Occipital lobe (tissue), 2 donors: ENCODE measurements around the gene TYMP. TPM values are rescaled to one million over a fixed set of nuclear protein-coding genes. Genes with fewer than 3 reads are reported as not detected.

ENCODE experiments used
- DNase-seq: peaks from one replicate; lab custom pipeline; 2025; lab: John Stamatoyannopoulos, UW
- total RNA-seq: library from RNA; depleted of rRNA; stranded (reverse); fragments of >200 nt; gene quantifications from one replicate; pipeline ENCODE4 v1.2.3, GENCODE V29; 2014

TYMP gene
- total RNA-seq: 2.0 TPM

DNA sequence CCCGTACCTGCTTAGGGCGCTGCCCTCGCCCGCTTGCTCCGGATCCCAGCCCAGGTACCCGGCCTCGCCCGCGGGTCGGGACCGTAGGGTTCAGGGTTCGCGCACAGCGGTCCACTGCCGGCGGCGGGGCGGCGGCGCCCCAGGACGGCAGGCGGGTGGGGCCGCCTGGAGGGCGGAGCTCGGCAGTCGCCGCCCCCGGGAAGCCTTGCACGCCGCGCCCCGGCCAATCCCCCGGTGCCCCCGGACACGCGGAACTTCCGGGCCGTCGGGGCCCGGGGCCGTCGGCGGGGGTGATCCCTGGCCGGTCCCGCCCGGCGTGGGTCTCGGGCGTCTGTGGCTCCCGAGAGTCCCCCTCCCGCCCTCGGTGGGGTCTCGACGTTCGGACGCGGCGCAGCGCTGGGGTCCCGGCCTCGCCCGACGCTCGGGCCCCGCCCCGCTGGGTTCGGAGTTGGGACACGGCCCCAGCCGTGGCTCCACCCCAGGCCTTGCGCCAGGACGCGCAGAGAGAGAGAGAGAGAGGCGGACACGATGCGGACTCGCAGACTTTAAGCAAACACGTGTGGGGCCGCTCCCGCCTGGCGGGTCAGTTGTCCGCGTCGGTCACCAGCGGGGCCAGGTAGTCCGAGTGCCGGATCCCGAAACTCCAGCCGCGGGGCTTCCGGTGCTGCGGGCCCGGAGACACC lies at the start of gene TYMP:
Gene TYMP (minus strand): TSS at position 116 of the 683 bp plus-strand sequence. CDS start 303 bp downstream, outside the sequence.
- no peak for DNase-seq

DNA sequence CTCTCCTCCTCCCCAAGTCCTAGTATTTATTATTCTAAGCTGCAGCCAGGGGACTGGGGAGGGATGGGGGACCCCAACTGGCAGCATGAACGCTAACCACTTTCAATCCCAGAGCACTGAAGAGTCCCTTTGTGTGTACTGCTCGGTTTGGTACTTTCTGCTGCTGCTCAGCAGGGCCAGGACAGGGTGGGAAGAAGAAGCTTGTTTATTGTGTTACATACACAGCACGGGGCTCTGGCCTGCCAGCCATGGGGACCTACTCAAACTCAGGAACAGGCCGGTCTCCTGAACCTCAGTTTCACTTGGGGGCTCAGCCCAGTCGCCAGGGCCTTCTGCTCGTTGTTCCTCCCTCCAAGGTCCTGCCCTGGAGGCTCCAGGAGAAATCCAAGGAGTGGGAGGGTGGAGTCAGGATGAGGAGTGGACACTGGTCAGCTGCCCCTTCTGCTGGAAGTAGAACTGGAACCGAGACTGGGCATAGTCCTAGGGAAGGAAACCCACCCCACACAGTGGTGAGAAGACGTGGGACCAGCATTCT lies 49.0 kb upstream of the TYMP start:
- DNase-seq: no peak

DNA sequence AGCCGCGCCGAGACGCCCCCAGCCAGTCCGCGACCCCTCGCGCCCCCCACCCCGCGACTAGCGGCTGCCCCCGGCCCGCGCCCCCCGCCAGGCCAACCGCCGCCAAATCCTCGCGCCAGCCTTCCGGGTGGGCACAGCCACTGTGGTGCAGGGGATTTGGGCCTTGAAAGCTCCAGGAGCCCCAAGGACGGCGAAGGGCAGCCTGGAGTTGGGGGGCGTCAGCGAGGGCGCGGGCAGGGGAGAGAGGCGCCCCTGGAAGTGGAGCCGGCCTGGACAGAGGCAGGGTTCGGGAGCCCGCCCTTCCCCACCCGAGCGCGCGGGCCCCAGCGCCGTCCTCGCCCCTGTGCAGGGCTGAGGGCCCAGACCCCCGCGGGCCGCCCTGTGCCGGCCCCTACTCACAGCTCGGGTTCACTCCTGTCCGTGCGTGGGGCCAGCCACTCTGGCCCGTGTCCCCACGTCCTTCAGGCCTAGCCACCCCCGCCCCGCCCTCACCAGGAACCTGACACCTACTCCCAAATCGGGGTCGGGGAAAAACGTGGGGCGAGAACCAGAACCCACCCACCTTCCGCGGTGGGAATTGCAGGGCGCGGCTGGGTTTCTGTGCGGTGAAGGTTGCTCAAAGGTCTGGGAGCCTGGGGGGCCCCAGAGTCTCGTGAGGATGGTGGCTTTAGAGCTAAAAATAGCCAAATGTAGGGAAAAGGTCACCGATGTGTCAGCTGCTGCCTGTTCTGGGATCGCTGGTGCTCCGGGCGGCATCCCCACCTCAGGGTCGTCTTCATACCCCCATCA lies 48.4 kb upstream of the TYMP start, which contains the start of gene CPT1B:
Gene CPT1B (minus strand): TSS at position 441 of the 789 bp plus-strand sequence. CDS start 512 bp downstream, outside the sequence.
- no peak for DNase-seq

DNA sequence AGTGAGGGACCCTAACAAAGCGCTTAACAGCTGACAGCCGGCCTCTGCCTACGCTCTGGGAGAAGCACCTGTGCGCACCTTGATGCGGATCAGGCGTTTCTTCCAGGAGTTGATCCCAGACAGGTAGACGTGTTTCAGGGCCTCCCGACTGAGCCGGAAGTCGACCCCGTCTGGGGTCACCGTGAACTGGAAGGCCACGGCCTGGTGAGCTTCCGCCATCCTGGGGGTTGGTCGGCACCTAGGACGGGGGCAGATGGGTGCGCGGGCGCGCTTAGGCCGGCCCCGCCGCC lies 47.8 kb upstream of the TYMP start:
- no peak for DNase-seq

DNA sequence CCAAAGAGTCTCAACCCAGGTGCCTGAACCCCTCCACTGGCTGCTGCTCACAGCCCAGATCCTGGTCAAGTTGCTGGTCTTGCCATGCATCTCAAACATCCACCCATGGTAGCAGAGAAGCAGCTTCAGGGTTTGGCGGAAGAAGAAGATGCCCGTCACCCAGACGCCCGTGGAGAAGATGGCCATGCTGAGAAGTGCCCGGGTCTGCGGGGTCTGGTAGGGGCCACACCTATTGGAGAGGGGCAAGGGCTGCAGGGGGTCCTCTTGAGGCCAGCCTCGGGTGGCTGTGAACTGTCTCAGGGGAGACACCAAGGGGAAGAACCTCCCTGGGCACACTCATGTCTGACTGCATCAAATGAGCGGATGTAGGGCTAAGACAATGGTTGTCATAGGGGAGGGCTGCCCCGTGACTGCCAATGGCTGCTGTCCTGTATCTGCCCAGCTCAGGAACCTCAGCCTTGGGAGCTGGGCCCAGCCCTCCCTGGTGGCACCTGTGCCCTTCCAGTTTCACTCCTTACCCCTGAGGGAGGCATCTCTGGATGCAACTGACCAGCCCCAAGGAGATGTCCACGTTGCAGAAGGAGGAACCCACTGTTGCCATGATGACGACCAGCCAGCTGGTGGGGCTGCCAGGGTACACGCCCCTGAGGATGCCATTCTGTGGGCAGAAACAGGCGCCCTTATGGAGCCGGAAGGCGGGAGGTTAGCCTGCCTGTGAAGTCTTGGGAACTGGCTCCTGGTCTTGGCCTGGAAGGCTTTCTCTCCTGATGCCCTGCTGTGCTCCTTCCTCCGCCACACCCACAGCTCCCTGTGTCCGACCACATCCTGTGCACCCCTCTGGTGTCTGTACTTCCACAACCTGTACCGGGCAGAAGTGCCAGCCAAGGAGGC lies 47.2 kb upstream of the TYMP start:
- DNase-seq: no peak

DNA sequence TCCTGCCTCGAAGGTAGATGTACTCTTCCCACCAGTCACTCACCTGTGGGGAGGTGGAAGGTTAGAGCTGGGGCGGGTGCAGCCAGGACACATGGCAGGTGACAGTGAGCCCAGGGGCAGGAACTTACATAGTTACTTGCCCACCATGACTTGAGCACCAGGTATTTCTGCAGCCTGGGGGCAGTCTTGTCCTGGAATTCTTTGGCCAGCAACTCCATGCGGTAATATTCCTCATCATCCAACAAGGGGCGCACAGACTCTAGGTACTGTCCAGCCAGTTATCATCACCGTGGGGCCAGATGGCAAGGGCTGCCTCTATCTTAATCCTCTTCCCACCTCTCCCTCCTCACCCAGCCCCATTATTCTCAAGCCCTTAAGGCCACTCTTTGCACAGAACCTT lies 46.3 kb upstream of the TYMP start:
- no peak for DNase-seq

- DNase-seq: no peak
Measured at GRCh38 chr22:50575426-50575941, 45.7 kb upstream of the TYMP start.

DNA sequence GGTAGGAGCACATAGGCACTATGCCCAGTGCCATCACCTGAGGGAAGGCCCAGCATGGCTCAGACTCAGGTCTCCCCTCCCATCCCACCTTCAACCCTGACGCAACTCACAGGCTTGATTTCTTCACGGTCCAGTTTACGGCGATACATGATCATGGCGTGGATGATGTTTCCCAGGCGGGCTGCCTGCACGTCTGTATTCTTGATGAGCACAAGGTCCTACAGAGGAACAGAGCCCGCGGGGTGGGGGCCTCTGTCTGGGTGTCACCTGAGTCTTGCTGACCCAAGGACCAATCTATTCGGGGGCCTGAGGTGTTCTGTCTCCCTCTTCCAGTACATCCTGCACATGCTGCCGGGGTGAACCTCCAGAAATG lies 44.6 kb upstream of the TYMP start:
- DNase-seq: no peak

DNA sequence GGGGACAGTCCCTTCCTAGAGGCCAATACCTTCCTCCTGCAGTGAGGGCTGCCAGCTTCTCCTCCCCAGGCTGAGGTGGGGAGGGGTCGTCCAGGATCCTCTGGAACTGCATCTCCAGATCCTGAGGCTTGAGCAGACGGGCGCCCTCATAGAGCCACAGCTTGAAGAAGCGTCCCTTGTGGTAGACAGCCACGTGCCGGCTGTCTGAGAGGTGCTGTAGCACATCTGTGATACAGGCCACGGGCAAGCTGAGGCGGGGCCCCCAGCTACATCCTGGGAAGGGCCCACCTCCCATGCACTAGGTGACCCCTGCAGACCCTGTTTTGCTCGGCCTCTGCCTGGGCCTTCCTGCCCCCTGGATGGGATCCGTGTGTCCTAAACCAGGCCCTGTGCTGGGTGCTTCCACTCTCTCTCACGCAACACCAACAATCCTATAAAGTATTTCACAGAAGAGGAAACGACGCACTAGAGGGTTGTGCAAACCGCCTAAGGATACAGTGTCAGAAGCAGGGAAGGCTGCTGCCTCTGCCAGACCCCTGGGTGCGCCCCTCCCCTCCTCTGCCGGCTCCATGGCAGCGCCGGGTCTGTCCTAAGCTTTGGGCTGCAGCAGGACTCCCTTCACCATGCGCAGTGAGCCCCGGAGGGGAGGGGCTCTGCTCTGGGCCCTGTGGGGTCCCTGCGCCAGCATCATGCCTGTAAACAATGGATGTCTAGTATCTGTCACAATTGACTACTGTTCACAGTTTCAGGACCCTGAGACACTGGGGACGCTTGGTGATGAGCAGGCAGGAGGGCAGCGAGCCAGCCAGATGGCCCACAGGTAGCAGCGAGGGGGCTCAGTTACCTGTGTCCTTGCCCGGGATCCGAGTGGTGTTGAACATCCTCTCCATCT lies 43.9 kb upstream of the TYMP start:
- no peak for DNase-seq

DNA sequence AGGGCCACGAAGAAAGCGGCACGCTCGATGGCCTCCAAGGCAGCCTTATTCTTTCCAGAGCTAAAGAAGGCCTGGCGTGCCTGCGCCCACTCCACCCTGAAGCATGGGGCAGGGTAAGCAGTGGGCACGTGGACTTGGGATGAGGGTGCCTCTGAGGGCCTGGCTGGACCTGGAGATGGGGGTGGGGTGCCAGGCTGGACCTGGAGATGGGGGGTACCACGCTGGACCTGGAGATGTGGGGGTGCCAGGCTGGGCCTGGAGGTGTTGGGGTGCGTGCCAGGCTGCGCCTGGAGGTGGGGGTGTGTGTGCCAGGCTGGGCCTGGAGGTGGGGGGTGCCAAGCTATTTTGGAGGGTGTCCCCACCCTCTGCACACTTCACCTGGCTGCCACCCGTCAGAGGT lies 43.2 kb upstream of the TYMP start:
- no peak for DNase-seq

DNA sequence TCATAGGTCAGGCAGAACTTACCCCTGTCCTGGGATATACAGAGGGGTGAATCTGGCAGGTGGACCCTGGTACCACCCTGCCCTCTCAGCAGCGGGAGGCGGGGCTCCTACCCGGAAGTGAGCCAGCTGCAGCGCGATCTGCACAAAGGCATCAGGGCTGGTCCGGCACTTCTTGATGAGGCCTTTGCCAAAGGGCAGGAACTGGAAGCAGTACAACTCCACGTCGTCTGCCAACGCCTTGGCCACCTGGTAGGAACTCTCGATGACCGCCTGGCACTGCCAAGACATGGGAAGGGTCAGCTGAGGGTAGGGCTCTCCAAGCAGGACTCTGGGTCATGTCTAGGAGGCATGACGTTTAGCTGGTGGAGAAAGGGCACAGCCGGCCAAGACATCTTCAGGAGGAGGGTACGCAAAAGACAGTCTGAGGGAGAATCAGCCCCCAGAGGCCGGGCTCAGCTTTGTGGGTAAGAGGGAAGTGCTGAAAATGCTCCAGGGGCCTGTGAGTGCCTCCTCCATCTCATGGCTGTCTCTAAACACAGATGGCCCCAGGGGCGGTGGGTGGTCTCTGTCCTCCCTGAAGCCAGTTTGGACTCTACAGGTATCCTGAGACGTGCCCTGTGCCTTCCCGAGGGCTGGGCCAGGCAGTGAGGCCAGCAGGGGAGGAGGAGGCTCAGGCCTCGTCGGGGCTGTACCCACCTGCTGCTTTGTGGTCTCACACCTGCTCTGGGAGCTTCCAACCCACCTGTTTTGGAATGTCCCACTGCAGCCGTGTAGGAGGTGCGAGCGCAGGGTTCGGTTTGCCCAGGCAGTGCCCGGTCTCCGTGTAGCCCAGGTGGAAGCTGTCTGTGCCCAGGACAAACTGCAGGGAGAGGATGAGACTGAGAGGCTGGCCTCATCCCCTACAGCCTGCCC lies 41.7 kb upstream of the TYMP start:
- DNase-seq: no peak

- DNase-seq: no peak
Measured at GRCh38 chr22:50570861-50571260, 41.0 kb upstream of the TYMP start.

- DNase-seq: no peak
Measured at GRCh38 chr22:50569896-50570535, 40.2 kb upstream of the TYMP start.

GRCh38 chr22:50569041-50569459 lies 39.2 kb upstream of the TYMP start:
- no peak for DNase-seq

DNA sequence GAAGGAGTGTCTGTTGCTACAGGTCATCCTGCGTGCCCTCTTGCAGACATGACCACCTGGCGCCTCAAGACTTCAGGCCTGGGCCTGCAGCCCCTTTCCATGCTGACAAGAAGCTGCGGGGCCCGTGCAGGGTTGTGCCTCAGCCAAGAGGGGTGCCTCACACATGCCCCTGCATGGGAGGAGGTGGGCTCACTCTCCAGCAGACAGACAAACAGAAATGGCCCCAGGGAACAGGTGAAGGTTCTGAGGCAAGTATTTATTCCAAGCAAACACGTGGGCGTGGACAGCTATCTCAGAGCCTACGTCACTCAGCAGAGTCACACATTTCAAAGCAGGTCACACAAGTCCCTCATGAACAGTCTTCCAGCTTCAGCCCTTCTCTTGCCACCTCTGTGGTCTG lies 38.8 kb upstream of the TYMP start:
- no peak for DNase-seq

GRCh38 chr22:50567721-50568252 lies 38.0 kb upstream of the TYMP start:
- DNase-seq: no peak

GRCh38 chr22:50564289-50564688 lies 34.5 kb upstream of the TYMP start:
- DNase-seq: no peak

- DNase-seq: no peak
Measured at GRCh38 chr22:50563413-50564160, 33.8 kb upstream of the TYMP start.
